Measurements from ENCODE around the gene NBPF11.
A peak's percentile ranks its signal among the peaks of the same experiment; 100 is the strongest.
"Not testable (repeated sequence)": the region's sequence is repeated elsewhere in the genome, so short reads cannot be mapped to it uniquely, and the experiment has no call there.

Gene NBPF11

GRCh38 chr1:148151911-148152656 lies at the start of gene NBPF11:
TSS of gene NBPF11 (minus strand) at chr1:148152281. CDS start at chr1:148127003, 25,278 bp downstream.
- peak; percentile 98 for ATAC-seq

GRCh38 chr1:148197396-148197795 lies 45.3 kb upstream of the NBPF11 start:
- not testable (repeated sequence) for ATAC-seq

- ATAC-seq, result not testable (repeated sequence)
Observed at GRCh38 chr1:148196949-148197348, 44.9 kb upstream of the NBPF11 start.

GRCh38 chr1:148195115-148195514 lies 43.0 kb upstream of the NBPF11 start:
- ATAC-seq, result not testable (repeated sequence)

- not testable (repeated sequence) for ATAC-seq
Observed at GRCh38 chr1:148188768-148189167, 36.7 kb upstream of the NBPF11 start.

GRCh38 chr1:148178682-148179081 lies 26.6 kb upstream of the NBPF11 start:
- not testable (repeated sequence) for ATAC-seq

- not testable (repeated sequence) for ATAC-seq
Observed at GRCh38 chr1:148175414-148175813, 23.3 kb upstream of the NBPF11 start.

GRCh38 chr1:148171995-148172394 lies 19.9 kb upstream of the NBPF11 start:
- not testable (repeated sequence) for ATAC-seq

GRCh38 chr1:148166558-148167492 lies 14.7 kb upstream of the NBPF11 start:
- TF ChIP-seq ZNF70 (CRISPR knock-in tag; IDR thresholded peaks at IDR 0.05) (no peak), SNAI2 (CRISPR knock-in tag; IDR thresholded peaks at IDR 0.05) (no peak), CREB5 (CRISPR knock-in tag; IDR thresholded peaks at IDR 0.05; ENCODE audit: low read depth) (no peak), CSDC2 (CRISPR knock-in tag; IDR thresholded peaks at IDR 0.05) (no peak), RARB (CRISPR knock-in tag; IDR thresholded peaks at IDR 0.05) (no peak), ISL1 (CRISPR knock-in tag; IDR thresholded peaks at IDR 0.05) (no peak), ARNTL (CRISPR knock-in tag; IDR thresholded peaks at IDR 0.05; ENCODE audit: borderline replicate concordance, low read depth) (no peak), TCF4 (CRISPR knock-in tag; IDR thresholded peaks at IDR 0.05; ENCODE audit: borderline replicate concordance) (no peak), ZNF565 (CRISPR knock-in tag; conservative IDR thresholded peaks at IDR 0.05; ENCODE audit: low read depth) (no peak), OSR1 (CRISPR knock-in tag; IDR thresholded peaks at IDR 0.05) (no peak), PATZ1 (CRISPR knock-in tag; IDR thresholded peaks at IDR 0.05; ENCODE audit: borderline replicate concordance) (no peak), ESRRG (CRISPR knock-in tag; IDR thresholded peaks at IDR 0.05) (no peak), GLIS3 (CRISPR knock-in tag; IDR thresholded peaks at IDR 0.05) (no peak), BACH2 (CRISPR knock-in tag; IDR thresholded peaks at IDR 0.05; ENCODE audit: borderline replicate concordance) (no peak)
- no peak for ATAC-seq
